Activated CD4-positive, CD25-positive, alpha-beta regulatory T cell treated with anti-CD3 and anti-CD28 coated beads, Interleukin-2, amount 50 U/mL, for 16 hours (primary cell): ENCODE results near the gene AP3M1.
A peak's percentile ranks its signal among the peaks of the same experiment; 100 is the strongest.
"Not testable (repeated sequence)": the region's sequence is repeated elsewhere in the genome, so short reads cannot be mapped to it uniquely, and the experiment has no call there.

ENCODE experiments used
- DNase-seq: peaks from one replicate; pipeline ENCODE4 v3.0.0-alpha.2; 2020; ENCODE audit warnings: low read depth, low spot score

AP3M1 gene

DNA sequence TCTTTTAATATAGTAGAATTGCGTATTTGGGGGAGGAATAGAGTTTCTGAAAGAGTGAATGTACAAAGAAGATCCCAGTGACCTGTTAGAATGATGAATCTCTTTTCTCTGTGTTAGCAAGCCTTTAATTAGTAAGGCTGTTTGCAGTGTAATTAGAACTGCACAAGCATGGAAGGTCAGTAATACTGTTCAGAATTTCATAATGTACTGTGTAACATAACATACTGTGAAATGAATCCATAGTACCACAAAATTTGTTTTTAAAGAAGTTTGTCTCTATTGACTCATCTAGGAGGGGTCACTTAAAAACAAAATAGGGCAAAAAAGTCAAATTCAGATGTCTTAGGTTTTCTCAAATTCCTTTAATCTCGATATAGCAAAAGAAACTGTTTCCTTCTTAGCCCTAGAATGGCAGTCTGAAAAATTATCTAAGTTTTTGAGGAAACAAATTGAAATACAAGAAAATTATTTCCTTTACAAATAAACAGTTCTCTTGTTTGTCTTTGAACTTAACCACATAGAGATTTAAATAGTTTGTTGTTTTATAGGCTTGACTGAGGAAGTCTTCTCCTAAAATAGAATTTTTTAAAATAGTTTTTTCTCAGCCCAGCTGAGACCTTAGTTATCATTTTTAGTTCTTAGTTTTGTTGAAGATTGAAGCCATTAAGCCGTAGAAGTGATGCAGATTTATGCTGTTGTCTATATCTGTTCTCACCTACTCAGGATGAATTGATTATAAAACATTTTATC is 12.9 kb upstream of the AP3M1 start:
- DNase-seq, result no peak

DNA sequence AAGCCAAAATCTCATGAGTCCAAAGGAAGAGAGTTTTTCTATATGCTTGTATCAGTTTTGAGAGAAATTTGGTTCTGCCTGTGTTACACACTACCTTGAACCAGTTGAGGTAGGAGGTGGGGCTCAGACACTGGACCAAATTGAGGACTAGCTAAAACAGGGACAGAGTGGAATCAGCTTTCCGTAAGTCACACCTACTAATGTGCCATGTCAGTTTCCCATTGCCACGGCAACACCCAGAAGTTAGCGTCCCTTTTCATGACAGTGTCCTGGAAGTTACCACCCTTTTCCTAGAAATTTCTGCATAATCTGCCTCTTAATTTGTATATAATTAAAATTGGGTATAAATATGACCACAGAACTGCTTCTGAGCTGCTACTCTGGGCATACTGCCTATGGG is 9.4 kb upstream of the AP3M1 start:
- no peak for DNase-seq

DNA sequence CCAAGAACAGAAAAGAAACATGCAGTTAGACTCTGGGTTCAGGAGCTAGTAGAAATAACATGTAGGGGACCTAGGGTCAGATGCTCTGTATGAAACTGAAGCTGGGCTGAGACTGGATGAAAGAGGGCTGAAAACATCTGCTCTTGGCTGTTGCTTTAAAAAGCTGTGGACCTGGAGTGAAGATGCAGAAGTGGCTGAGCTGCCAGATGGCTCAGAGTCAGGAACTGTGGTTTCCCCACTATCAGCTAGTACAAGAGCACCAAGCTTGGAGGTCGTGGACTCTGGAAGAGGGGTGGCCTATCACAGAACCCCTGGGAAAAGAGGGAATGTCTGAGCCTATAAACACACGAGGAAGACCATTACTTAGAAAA is 6.3 kb upstream of the AP3M1 start:
- no peak for DNase-seq

DNA sequence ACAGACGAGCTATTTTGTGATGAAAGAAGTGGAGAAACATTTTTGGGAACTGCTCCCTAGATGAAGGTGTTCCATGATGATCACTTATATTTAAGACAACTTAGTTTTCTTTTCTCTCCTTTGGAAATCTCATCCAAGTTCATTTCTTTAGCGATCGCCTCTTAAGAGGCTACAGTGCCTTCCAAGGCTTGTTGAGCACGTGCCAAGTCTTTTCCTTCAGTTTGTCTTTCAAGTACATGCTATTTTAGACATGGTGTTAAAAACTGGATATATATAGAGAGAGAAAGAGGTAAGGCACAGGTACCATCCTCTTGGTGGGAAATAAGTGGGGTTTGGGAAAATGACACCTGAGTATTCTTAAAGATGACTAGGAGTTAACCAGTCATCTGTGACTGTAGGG is 3.0 kb upstream of the AP3M1 start:
- no peak for DNase-seq

DNA sequence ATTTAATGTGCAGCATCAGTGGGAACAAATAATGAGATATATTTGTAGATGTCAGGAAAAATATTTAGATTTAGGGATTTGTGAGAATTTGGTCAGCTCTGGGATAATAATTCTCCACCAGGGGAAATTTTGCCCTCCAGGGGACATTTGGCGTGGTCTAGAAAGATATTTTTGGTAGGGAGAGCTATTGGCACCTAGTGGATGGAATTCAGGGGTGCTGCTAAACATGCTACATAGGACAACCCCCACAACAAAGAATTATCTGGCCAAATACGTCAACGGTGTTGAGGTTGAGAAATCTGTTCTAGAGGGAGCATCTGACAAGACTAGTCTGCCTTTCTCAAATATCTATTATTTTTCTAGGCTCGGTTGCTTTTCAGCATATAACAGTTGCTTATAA is 2.5 kb upstream of the AP3M1 start:
- DNase-seq, result no peak

DNA sequence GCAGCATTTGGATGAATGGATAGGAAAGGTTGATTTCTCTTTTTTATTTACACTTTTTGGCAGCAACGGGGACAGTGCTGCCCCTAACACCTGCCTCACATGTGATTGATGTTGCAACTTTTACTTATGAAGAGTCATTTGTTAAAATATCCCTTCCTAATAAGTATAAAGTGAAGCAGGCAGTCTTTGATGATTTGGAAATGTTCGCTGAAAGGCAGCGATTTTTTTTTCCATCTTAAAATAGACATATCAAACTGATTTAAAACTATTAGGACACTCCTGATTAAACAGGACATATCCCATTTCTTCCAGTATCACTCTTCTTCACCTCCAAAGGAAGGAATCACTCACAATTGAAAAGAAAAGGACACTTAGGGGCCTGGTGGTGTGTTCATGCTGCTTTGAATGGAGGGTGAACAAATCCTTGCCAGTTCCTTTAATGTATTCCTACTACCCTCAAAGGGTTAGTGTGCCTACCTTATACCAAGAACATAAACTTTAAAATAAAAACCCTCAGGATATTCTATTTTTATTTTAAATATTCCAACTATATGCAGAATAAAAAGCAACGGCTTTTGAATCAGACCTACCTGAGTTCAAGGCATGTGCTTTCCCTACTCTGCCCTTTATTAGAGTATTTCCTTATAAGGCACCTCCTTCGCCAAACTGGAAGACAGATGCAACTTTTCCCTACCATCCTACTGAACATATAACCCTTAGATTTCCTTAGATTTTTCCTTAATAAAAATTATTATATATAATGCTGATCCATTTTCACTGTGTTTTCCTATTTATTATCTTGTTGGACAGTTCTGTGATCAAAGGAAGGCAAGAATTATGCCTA is 1.5 kb upstream of the AP3M1 start:
- no peak for DNase-seq

DNA sequence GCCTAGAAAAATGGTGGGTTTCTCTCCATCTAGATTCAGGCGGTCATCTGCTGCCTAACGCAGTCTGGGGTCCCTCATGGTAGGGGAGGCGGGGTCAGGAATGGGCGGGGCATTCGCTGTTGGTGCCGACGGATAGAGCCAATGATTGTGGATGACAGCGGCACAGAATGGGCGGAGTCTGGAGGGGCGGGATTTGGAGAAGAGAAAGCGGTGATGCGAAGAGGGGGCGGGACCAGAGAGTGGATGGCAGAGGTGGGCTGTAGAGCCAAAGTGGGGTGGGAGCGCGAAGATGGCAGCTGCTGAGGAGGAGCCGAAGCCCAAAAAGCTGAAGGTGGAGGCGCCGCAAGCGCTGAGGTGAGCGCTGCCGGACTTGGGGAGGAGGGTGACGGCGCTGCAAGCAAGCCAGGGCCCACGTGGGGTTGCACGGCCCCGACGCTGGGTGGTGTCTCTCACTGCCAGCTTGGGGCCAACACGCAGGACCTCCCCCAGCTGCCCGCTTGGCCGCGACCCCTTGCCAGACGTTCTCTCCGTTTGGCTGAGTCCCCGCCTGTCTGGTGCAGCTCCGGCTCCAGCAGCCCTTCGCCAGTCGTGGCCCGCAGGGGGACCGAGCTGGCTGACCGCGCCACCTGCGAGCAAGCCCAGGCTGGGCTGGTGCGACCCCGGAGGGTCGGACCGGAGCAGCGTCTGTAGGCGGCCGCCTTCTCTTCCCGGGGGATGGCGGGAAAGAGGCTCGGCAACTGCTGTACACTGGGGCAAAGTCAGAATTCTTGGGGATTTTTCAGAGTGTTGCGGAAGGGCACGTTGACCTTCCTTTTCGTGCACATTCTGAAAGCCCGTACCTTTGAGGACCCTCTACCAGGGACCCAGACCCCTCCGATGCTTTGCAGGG is 606 bp upstream of the AP3M1 start, which contains the start of gene ADK:
ADK (plus strand) TSS at position 232 of the 889 bp plus-strand sequence; CDS start at position 290, 58 bp downstream.
- peak; percentile 98 for DNase-seq

DNA sequence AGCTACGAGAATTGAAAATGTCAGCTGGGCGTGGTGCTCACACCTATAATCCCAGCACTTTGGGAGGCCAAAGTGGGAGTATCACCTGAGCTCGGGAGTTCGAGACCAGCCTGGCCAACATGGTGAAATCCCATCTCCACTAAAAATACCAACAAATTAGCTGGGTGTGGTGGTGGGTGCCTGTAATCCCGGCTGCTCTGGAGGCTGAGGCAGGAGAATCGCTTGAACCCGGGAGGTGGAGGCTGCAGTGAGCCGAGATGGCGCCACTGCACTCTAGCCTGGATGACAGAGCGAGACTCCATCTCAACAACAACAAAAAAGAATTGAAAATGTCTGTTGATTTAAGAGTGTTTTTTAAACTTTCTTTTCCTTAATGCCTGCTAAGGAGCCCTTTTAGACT is 3.6 kb downstream of the AP3M1 start:
- not testable (repeated sequence) for DNase-seq

DNA sequence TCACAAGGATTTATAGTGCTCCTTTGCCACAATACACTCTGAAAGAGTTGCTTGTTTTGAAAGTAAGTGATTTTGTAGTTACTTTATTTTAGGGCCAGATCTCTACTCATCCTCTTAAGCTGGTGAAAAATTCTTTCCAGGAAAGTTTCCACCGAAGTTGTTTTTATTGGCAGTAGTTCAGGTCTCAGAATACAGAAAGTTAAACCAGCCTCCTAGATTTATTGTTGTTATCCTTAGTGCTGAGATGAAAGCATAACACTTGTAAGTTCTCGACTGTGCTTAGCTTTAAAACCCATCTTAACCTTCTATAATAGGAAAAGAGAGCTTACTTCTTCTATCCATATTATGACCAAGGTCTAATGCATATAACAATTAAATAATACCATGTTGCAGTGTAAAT is 5.5 kb downstream of the AP3M1 start:
- DNase-seq, result no peak

DNA sequence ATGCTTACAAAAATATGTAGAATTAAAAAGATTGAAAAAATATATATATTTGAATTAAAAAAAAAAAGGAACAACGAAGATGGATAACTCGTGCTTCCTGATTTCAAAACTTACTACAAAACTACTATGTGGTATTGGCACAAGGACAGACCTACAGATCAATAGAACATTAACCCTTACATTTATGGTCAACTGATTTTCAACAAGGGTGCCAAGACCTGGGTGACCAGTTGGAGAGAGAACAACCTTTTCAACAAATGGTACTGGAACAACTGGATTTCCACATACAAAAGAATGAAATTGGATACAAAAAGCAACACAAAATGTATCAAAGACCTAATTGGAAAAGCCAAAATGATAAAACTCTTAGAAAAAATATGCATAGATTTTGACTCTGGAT is 10.1 kb downstream of the AP3M1 start:
- DNase-seq, result no peak

DNA sequence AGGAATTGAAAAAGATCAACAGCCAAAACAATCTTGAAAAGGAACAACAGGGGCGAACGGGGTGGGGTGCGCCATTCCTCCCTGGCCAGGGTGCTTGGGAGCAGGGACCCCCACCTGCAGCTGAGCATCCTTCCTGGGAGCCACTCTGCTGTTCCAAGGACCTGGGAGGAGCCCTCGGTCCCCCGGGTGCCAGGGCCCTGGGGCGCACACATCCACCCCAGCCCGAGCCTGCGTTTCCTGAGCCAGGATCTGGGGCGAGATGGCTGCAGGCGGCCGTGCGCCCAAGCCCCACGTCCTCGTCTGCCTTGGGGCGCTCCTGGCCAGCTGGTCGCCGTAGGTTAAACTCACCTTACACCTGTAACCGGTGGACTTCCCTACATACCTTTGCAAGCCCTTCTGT is 10.6 kb downstream of the AP3M1 start:
- DNase-seq, result no peak

DNA sequence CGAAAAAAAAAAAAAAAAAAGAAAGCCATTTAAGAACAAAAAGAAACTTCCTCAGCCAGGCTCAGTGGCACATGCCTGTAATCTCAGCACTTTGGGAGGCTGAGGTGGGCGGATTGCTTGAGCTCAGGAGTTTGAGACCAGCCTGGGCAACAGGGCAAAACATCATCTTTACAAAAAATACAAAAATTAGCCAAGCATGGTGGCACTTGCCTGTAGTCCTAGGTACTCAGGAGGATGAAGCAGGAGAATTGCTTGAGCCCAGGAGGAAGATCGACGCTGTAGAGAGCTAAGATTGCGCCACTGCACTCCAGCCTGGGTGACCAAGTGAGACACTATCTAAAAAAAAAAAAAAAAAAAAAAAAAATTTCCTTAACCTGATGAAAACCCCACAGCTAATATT is 12.0 kb downstream of the AP3M1 start:
- DNase-seq, result not testable (repeated sequence)

DNA sequence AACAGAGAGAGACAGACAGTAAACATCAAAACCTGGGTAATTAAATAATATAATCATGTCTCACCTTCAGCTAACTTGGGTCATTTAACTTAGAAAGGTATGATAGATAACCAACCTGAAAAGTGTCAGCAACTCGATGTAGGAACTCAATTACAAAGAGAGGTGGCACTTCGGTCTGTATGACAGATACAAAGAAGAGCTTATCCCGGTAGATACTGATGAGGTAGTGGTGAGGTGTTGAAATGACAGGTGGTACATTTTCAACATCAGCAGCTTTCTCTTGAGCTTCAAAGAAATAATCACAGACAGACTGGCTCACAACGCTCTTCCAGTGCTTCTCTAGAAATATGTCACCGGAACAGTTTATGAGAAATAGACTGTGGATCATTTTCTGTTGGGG is 12.6 kb downstream of the AP3M1 start:
- no peak for DNase-seq

DNA sequence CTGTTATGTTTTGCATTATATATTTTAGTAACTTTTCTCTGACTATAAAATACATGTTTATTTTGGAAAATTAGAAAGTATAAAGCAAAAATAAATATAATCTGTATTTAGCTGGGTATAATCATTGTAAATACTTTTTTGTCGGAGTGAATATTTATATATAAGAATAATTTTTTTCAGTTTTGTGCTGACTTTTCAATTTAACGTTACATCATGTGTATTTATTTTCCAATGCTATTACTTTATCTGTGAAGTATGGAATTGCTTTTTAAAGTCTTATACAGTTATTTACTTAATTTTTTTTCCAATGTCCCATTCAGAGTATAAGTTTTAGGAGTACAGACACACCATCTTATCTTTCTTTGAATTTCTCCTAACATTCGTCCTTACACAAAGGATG is 15.2 kb downstream of the AP3M1 start:
- no peak for DNase-seq

DNA sequence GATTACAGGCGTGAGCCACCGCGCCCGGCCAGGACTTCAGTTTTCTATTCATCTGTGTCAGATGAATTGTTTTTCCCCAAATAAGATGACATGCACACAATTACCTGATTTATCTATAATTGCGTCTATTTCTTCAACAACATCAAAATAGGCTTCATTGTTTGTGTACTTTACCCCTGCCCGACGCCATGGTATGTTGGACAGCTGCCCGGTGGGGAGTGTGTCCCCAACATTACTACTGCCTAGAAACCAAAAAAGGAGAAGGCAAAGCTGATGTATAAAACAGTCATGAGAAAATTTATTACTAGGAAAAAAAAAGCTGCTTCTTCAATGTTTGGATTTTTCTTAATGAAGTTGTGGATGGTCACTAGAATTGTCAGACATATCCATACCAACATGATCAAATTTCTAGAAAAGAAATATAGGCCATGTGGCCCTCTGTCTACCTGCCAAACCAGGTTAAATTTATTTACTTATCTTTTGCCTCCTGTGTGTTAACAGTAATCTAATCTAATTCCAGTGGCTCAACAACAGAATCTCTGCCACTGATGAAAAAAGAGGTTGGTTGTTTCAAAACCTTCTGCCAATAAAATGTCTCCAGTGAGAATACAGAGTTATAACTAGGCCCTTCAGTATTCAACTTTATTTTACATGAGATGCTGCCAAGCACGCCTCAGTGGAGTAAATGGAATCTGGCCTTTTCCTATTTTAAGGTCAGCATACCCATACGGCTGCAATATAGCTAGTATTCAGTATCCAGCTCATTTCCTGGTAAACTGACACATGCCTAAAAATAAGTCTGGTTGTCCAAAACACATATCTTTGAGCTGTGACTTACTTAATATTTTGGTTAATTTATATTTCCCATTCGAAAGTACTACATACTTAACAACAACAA is 16.5 kb downstream of the AP3M1 start:
- DNase-seq, result no peak

DNA sequence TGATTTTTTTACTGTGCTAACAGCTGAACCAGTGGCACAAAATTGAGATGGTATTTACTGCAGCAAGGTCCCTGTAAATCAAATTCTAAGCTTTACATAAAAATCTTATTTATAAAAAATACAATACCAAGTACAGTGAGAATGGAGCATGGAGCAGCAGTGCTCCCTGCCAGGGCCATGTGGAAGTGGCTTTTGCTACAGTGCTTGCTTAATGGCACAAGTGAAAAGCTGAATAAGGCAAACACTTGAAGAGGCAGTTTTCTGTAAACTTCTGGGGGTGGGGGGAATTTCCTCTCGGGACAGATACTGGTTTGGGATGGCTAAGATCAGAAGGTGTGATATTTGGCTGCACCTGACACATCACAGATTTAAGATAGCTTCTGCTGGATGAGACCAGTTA is 27.5 kb downstream of the AP3M1 start:
- no peak for DNase-seq

DNA sequence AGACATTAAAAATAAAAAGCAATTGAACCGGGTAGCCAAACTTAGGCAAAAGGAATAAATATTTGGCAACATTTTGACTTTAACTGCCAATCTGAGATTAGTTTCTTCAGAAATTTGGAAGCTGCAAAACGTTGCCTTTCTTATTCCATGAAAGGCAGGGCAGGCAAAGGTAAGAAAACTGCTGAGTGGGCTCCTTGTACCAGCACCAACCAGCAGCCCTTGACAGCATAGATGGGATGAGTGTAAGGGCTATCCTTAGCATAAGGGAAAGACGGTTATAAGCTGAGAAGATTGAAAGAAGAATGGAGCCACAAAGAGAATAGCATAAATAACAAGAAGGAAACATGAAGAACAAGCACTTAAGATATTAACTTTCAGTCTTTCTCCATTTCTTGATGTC is 28.6 kb downstream of the AP3M1 start:
- DNase-seq, result no peak

DNA sequence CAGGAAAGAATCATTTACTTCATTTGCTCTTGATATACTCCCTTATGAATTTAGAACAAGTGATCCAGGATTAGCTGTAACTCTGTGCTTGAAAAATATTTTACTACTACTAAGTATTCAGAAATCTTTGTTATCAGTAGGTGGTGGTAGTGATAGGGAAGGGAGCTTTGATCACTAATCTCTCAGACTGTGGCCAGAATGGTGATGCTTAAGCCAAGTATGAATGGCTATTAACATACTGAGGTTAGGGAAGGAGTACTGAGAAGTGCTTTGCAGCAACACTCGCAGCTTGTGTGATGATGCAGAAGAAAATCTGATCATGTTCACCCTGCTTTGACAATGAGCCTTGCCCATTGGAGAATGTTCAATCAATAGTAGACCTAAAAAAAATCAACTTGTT is 29.3 kb downstream of the AP3M1 start:
- no peak for DNase-seq

DNA sequence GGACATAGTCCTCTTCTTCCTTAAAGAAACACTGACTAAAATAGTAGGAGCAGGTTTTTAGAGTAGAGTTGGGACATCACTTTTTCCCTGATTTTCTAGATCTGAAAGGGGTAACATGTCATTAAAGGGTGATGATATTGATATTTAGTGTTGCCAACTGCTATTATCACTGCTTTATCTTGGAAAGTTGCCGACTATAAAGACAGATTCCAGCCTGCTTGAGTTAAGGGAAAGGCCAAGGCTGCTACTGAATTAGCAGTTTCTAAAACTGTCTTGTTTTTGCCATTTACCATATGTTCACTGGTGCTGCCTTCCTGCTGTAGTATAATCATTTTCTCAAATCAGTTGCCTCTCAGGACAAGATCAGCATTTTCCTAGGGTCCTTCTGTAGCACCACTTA is 29.7 kb downstream of the AP3M1 start:
- no peak for DNase-seq

DNA sequence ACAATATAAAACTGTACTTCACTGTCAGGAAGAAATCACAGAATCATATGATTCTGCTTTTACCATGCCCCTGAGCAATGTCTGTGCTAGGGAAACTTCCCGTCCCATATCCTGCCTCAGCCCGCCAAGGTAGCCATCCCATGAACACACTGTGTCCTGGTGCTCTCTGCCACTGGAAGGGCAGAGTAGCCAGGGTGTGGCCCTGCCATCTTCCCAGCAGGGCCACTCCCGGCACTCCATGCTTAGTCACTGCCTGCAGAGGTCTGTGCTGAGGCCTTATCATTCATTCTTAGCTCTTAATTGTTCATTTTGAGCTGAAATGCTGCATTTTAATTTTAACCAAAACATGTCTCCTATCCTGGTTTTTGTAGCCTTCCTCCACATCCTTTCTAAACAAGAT is 31.8 kb downstream of the AP3M1 start:
- DNase-seq, result no peak

DNA sequence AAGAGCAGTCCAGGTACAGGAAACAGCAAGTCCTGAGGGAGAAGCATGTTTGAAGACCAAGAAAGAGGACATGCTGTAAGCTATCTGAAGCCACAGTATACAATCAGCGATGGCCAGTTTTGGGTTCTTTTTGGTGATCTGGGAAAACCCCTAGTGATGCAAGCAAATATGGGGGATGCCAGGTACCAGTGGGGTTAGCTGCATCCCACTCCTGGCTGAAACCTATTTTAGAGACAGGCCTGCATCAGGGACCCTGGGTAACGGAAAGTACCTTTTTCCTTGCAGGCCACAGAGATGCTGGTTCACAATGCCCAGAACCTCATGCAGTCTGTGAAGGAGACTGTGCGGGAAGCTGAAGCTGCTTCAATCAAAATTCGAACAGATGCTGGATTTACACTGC is 32.9 kb downstream of the AP3M1 start:
- DNase-seq, result no peak
